ENCODE measurements around the gene TATDN3.
"Not testable (repeated sequence)": the region's sequence is repeated elsewhere in the genome, so short reads cannot be mapped to it uniquely, and the experiment has no call there.

The TATDN3 gene

GRCh38 chr1:212827831-212828278 is 36.2 kb downstream of the TATDN3 start:
- no peak for DNase-seq

DNA sequence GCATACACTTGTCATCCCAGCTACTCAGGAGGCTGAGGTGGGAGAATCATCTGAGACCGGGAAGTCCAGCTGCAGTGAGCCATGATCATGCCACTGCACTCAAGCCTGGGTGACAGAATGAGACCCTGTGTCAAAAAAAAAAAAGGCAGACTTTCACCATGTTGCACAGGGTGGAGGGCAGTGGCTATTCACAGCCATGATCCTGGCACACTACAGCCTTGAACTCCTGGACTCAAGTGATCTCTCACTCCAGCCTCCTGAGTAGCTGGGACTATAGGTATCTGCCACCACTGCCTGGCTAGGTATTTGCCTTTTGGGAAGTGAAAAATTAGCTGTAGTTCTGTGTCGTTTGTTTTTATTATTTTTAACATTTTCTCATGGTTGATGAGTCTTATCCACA is 36.7 kb downstream of the TATDN3 start:
- DNase-seq, result no peak

DNA sequence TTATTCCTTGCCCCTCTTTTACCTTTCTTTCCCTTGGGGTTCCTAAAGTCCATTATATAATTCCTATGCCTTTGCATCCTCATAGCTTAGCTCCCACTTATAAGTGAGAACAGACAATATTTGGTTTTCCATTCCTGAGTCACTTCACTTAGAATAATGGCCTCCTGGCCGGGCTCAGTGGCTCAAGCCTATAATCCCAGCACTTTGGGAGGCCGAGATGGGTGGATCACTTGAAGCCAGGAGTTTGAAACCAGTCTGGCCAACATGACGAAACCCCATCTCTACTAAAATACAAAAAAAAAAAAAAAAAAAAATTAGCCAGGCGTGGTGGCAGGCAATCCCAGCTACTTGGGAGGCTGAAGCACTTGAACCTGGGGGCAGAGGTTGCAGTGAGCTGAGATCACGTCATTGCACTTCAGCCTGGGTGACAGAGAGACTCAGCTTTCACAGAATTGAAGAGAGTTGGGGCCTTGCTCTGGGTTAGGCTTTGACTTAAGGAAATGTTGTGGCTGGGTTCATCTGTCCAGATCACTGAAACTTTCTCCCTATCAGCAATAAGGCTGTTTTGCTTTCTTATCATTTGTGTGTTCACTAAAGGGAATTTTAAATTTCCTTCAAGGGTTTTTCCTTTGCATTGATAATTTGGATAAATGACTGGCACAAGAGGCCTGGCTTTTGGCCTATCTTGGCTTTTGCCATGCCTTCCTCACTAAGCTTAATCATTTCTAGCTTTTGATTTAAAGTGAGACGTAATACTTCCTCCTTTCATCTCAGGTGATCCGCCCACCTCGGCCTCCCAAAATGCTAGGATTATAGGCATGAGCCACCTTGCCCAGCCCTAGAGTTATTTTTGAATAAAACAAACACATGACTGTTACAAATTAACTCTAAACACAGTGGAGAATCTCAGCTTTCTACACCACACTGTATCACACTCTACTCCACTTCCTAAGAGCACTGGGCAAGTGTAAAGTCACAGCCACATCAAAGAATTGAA is 41.8 kb downstream of the TATDN3 start:
- DNase-seq, result not testable (repeated sequence)

DNA sequence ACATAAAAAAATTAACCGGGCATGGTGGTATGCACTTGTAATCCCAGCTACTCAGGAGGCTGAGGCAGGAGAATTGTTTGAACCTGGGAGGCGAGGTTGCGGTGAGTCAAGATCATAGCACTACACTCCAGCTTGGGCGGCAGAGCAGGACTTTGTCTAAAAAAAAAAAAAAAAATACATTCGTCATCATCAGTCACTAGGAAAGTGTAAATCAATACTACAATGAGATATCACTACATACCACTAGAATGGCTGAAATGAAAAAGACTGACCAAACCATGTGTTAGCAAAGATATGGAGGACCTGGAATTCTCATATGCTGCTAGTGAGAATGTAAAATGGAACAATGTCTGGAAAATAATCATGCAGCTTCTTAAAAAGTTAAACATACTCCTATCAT is 46.5 kb downstream of the TATDN3 start:
- no peak for DNase-seq

DNA sequence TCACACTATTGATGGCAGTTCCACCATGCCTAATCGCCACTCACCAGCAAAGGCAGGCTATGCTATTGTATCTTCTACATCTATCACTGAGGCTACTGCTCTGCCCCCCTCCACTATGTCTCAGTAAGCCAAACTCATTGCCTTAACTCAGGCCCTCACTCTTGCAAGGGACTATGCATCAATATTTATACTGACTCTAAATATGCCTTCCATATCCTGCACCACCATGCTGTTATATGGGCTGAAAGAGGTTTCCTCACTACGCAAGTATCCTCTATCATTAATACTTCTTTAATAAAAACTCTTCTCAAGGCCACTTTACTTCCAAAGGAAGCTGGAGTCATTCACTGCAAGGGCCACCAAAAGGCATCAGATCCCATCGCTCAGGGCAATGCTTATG is 52.8 kb downstream of the TATDN3 start:
- not testable (repeated sequence) for DNase-seq

DNA sequence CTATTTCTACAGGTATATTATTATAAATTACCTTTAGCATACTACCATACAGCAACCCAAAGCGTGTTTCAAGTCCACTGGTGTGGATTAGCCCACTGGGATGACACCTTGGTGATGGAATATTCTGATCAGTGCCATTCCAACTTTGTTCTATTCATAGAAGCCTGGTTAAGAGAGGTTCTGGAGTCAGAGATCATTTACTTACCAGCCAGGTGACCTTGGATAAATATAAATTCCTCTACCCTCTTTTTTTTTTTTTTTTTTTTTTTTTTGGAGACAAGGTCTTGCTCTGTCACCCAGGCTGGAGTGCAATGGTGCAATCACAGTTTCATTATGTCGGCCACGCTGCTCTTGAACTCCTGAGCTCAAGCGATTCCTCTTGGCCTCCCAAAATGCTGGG is 55.9 kb downstream of the TATDN3 start, which contains the start of gene SPATA45:
Gene SPATA45, minus strand, starts transcription at position 101 of the 400 bp plus-strand sequence. CDS start 11,500 bp downstream, outside the sequence.
- no peak for DNase-seq

DNA sequence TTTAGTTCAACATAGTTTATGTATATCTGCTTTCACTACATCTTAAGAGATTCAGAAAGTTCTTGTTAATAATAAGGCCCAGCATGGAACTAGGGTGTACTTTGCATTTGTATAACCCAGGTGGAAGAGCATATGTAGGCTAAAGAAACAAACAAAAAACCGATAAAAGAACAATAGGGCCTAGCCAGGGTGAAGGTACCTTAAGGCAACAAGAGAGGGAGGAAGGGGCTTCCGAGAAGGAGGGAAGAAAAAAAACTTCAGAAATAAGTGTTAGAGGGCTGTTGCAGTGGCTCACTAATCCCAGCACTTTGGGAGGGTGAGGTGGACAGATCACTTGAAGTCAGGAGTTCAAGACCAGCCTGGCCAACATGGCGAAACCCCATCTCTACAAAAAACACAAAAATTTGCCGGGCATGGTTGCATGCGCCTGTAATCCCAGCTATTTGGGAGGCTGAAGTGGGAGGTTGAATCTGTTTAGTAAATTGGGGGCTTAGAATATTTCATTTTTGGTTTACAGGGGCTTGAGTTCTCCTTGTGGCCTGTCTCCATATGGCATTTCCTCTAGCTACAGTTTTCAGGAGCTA is 60.5 kb downstream of the TATDN3 start:
- DNase-seq, result no peak

- DNase-seq, result no peak
Measured at GRCh38 chr1:212853658-212854057, 62.0 kb downstream of the TATDN3 start.

DNA sequence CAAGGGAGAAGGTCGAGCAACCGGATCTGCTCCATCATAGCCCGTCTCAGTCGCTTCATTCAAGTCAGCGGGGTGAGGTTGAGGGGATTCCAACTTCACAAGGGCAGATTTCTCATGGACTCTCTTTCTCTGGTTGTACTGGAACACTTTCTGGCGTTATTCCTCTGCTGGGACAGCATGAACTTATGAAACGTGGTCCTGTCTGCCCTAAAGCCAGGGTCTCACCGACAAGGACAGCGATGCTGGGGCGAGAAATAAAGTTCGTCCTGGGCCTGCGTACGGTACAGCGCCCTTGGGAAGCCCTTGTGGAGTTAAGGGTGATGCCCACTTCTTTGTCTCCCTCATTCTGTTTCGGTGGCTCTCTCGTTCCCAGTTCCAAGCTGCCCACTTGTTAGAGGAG is 65.1 kb downstream of the TATDN3 start:
- DNase-seq, result no peak

DNA sequence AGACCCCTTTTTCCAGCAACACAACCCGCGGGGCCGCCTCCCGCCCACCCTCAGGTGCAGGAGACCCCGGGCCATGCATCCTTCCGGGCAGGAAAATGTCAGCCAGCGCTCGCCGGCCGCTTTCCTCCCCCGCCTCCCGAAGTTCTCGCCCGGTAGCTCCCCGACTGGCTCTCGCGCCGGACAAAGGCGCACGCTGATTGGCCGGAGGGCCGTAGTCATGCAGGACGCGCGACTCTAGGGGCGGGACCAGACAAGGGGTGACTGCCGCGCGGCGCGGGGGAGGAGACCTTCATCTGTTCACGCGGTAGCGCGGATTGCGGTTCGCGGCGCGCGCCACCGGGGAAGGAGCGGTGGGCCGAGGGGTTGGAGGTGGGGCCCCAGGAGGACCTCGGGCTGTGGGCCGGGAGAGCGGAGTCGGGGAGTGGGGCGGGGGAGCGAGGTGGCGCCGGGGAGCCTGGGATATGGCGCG is 66.3 kb downstream of the TATDN3 start, which contains the start of gene FLVCR1:
Gene FLVCR1, plus strand, starts transcription at position 284 of the 469 bp plus-strand sequence. Its CDS starts 178 bp downstream, at position 462.
- peak; percentile 94 for DNase-seq

GRCh38 chr1:212858461-212859265 is 67.0 kb downstream of the TATDN3 start:
- DNase-seq, result peak; percentile 86

DNA sequence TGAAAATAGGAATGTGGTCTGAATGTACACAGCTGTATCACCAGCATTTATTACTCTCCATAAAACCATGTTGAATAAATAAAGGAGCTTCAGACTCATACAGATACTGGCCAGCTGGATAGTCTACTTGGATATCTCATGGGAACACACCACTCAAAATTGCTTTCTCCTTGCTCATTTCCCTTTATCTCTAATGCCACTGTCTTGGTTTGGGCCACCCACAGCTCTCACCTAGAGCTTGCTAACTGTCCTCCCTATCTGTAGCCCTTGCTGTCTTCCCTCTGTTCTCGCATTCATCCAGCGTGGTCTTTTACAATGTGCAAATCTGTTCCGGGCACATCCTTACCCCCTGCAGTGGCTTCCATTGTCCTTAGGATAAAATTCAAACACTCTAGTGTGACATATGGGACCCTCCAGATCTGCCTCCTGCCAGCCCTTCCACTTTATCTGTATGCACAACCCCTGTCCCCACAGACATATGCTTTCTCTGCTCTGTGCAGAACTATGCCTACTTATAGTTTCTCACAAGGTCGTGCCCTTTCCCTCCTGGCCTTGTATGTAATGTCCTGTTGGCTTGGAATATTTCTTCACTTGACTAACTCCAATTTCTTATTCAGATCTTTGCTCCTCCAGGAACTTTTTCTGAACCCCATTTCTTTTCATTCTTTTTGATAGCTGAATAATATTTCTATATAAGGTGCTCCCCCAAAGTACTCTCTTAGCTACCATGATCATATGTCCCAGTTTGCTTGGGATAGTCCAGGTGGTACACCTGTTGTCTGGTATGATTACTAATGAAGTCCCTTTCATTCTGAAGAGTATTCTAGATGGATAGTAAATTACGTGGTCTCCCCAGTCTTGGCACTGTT is 69.3 kb downstream of the TATDN3 start:
- no peak for DNase-seq

DNA sequence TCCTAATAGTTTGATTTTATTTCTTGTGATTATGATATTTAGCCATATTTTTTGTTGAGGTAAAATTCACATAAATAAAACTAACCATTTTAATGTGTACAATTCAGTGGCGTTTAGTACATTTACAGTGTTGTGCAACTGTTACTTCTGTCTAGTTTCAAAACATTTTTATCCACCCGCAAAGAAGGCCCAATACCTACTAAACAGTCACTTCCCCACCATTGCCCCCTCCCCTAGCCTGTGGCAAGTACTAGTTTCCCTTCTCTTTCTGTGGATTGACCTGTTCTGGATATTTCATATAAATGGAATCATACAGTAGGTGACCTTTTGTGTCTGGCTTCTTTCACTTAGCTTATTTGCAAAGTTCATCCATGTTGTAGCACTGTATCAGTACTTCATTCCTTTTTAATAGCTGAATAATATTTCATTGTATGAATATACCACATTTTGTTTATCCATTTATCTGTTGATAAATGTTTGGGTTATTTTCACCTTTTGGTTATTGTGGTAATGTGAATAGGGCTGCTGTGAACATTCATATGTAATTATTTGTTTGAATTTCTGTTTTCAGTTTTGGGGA is 70.5 kb downstream of the TATDN3 start:
- no peak for DNase-seq

GRCh38 chr1:212863345-212863744 is 71.7 kb downstream of the TATDN3 start:
- DNase-seq, result not testable (repeated sequence)

DNA sequence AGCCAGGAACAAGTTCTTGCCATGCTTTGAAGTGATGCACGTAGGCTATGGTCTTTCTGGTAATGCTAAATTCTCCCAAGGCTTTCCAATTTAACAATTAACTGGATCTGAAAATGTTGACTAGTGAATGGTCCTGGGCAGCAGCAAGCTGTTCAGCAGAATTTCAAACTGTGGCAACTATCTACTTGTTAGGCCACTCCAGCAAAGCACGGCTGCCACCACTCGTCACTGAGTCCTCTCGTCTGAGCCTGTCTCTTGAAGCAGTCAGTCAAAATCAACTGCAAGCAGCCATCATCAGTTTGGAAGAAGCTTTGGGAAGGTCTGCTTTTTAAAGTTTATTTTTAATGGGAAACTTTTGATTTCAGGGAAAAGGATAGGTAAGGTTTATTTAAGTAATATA is 72.5 kb downstream of the TATDN3 start:
- no peak for DNase-seq

Data from right kidney (tissue), 1 donor.